Endothelial cell of umbilical vein (primary cell): ENCODE results near the gene NEAT1. TPM values are rescaled to one million over a fixed set of nuclear protein-coding genes. Genes with fewer than 3 reads are reported as not detected.

Experiments
- BruUV-seq: library from RNA; stranded (reverse); fragments of 400-500 nt; replicated peaks from 2 replicates; lab custom pipeline; 2021; lab: Mats Ljungman, UMichigan
- CTCF ChIA-PET: fragments of 300-600, 350-600 bp; sonication (Branson Sonifier 250); formaldehyde crosslinking; loops from one replicate; lab custom pipeline; 2021; ENCODE audit warnings: antibody characterized with exemption, inconsistent platforms; lab: Charles Lee
- POLR2A ChIA-PET: fragments of 300-600, 350-600 bp; sonication (Branson Sonifier 250); formaldehyde crosslinking; loops from one replicate; lab custom pipeline; 2021; ENCODE audit warnings: antibody characterized with exemption, inconsistent platforms; lab: Charles Lee
- DNase-seq: peaks from one replicate; pipeline ENCODE4 v3.0.0-alpha.2; 2011; ENCODE audit warnings: low read depth, low spot score
- FAIRE-seq: peaks from 2 replicates; lab custom pipeline; 2011; peaks lifted over from hg19 to GRCh38; lab: Jason Lieb, UNC
- H2AFZ ChIP-seq: 2 replicates; pipeline ENCODE4 v1.6.0; 2012; ENCODE audit warnings: low read depth, low read length, control low read depth, inconsistent platforms
- H3K27ac ChIP-seq: 2 replicates; pipeline ENCODE4 v1.5.1; 2011; ENCODE audit warnings: low read depth, mild to moderate bottlenecking, control low read depth, low read length, moderate library complexity; ENCODE audit not compliant: insufficient read depth
- H3K27me3 ChIP-seq, 2 experiments: 2 replicates each; pipeline versions ENCODE4 v1.6.0 to v1.6.1; 2011; ENCODE audit warnings: low read length in 2 of 2, mixed read lengths in 1 of 2; ENCODE audit not compliant: control insufficient read depth in 2 of 2, insufficient read depth in 2 of 2
- H3K36me3 ChIP-seq, 2 experiments: 2 replicates in 1 of 2; 3 replicates in 1 of 2; pipeline ENCODE4 v1.5.1; 2011; ENCODE audit warnings: low read length in 2 of 2, mild to moderate bottlenecking in 1 of 2, moderate library complexity in 1 of 2; ENCODE audit not compliant: control insufficient read depth in 2 of 2, insufficient read depth in 2 of 2; ENCODE audit errors: extremely low read depth in 1 of 2
- H3K4me1 ChIP-seq: 3 replicates; pipeline ENCODE4 v1.5.1; 2011; ENCODE audit warnings: mild to moderate bottlenecking, low read length; ENCODE audit not compliant: control insufficient read depth, insufficient read depth; ENCODE audit errors: extremely low read depth
- H3K4me2 ChIP-seq: 2 replicates; pipeline ENCODE4 v1.6.1; 2011; ENCODE audit warnings: low read length, control low read depth, mixed read lengths; ENCODE audit not compliant: insufficient read depth
- H3K4me3 ChIP-seq, 3 experiments: fragments of 200-600 bp in 1 of 3; sonication (generic), shearing (Covaris generic) in 1 of 3; replicated peaks in 1 of 3; 2 replicates each; pipeline ENCODE4 v1.5.1; 2011 to 2016; ENCODE audit warnings: control low read depth in 3 of 3, low read length in 3 of 3, mild to moderate bottlenecking in 2 of 3, inconsistent platforms in 1 of 3, low read depth in 1 of 3, moderate library complexity in 1 of 3; ENCODE audit not compliant: insufficient read depth in 1 of 3
- H3K79me2 ChIP-seq: 2 replicates; pipeline ENCODE4 v1.6.0; 2012; ENCODE audit warnings: low read length, inconsistent platforms; ENCODE audit not compliant: control insufficient read depth, insufficient read depth
- H3K9ac ChIP-seq: replicated peaks from 2 replicates; pipeline ENCODE3; 2011; ENCODE audit warnings: low read length, control low read depth; ENCODE audit not compliant: insufficient read depth; ENCODE audit errors: extremely low read depth
- H3K9me1 ChIP-seq: replicated peaks from 3 replicates; pipeline ENCODE4 v1.6.0; 2011; ENCODE audit warnings: mild to moderate bottlenecking, low read length; ENCODE audit not compliant: control insufficient read depth, insufficient read depth; ENCODE audit errors: extremely low read depth
- H3K9me3 ChIP-seq: replicated peaks from 2 replicates; pipeline ENCODE4 v1.5.1; 2012; ENCODE audit warnings: low read length, inconsistent platforms; ENCODE audit not compliant: control insufficient read depth, insufficient read depth
- H4K20me1 ChIP-seq: replicated peaks from 2 replicates; pipeline ENCODE3; 2011; ENCODE audit warnings: mild to moderate bottlenecking, low read length; ENCODE audit not compliant: control insufficient read depth, insufficient read depth; ENCODE audit errors: extremely low read depth
- EZH2 ChIP-seq: IDR thresholded peaks from 2 replicates; pipeline ENCODE4 v1.6.1; 2012; ENCODE audit warnings: borderline replicate concordance, low read depth, mild to moderate bottlenecking, moderate library complexity, low read length, inconsistent platforms; ENCODE audit not compliant: severe bottlenecking
- GATA2 ChIP-seq: IDR thresholded peaks from 2 replicates; pipeline ENCODE4 v1.7.0; 2011; ENCODE audit warnings: low read depth, mild to moderate bottlenecking, moderate library complexity, mixed read lengths, low read length; ENCODE audit not compliant: insufficient read length, insufficient read depth
- MYC ChIP-seq: IDR thresholded peaks from one replicate; pipeline ENCODE4 v1.6.1; 2011; ENCODE audit warnings: mild to moderate bottlenecking, low read depth, low read length
- dilution Hi-C: fragments of 300-500 bp; cut with MboI; formaldehyde crosslinking; loops from one replicate; pipeline ENCODE4 v1.15.0; 2019; ENCODE audit warnings: low sequenced_read_pairs; ENCODE audit not compliant: extremely low pct_ligation_motif_present
- intact Hi-C: fragments of 100-400 bp; cut with micrococcal nuclease; formaldehyde crosslinking; loops from one replicate; pipeline ENCODE4 v1.10.0; 2022
- polyA plus RNA-seq, 4 experiments: library from polyadenylated mRNA; depleted of rRNA in 3 of 4; stranded (reverse) in 3 of 4; unstranded in 1 of 4; fragments of >200 nt; gene quantifications; 2 replicates each; pipeline versions ENCODE4 v1.2.1 to v1.2.3, GENCODE V29; 2011 to 2012; ENCODE audit warnings: missing spikeins in 1 of 4
- total RNA-seq: library from RNA; stranded (reverse); gene quantifications from 2 replicates; pipeline ENCODE4 v1.2.3, GENCODE V29; 2021
- TF ChIP-seq, protein P1 (sequence below), 2 donors: IDR thresholded peaks; 1 replicate in 1 of 2; 2 replicates in 1 of 2; pipeline ENCODE4 v1.5.1; 2011; ENCODE audit warnings: low read length in 2 of 2, mild to moderate bottlenecking in 2 of 2, moderate library complexity in 2 of 2, control low read depth in 1 of 2, inconsistent platforms in 1 of 2, low read depth in 1 of 2; ENCODE audit not compliant: insufficient read depth in 1 of 2; ENCODE audit errors: extremely low read depth in 1 of 2

NEAT1 gene
- total and polyA plus RNA-seq, 2 donors (not counting 3 experiments of a cell fraction or from before 2014, with no cell fraction given) = 34.4 to 957 TPM

DNA sequence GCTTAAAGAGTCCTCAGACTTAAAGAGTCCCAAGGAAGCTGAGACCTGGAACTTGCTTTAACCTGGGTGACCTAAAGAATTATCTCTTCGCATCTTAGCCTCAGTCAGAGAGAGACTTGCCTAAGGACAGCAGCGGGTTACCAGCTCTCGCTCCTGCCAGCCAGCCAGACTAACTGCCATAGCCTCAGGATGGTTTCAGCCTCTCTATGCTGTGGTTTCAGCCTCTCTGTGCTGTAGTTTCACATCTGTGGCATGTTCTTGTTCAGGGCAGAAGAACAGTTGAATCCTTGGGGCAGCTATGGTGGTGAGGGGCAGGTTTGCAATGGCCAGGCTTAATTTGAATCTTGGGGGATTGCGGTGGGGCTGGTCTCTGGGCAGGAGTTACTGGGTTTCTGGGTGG lies 33.9 kb upstream of the NEAT1 start:
- no TSS peak for BruUV-seq
- Histone ChIP-seq H3K27me3 (no peaks in the 10 kb centered on the region), H3K4me2 (no peak overlapping the region), H2AFZ (no peak overlapping the region), H3K9me3 (no peaks in the 10 kb centered on the region), H4K20me1 (no peaks in the 10 kb centered on the region), H3K79me2 (peaks cover 69% of the 10 kb centered on the region), H3K9ac (no peak overlapping the region), H3K4me1 (peaks cover 61% of the 10 kb centered on the region), H3K27ac (peak overlapping the region; percentile 9), H3K4me3 (no peak overlapping the region), H3K9me1 (no peaks in the 10 kb centered on the region), H3K36me3 (peaks cover 3 to 11% of the 10 kb centered on the region in 2 experiments)
- intact Hi-C loops (no loop called here), dilution Hi-C loops (no loop called here)
- POLR2A ChIA-PET = interaction anchor here (0.7 to 1.0 kb wide), 3 partner anchors 31 to 109 kb away, joined by 3 to 5 read pairs (median 3); partner anchors contain the start of gene NEAT1
- no peak for TF ChIP-seq EZH2
- TF ChIP-seq, protein P1, sequence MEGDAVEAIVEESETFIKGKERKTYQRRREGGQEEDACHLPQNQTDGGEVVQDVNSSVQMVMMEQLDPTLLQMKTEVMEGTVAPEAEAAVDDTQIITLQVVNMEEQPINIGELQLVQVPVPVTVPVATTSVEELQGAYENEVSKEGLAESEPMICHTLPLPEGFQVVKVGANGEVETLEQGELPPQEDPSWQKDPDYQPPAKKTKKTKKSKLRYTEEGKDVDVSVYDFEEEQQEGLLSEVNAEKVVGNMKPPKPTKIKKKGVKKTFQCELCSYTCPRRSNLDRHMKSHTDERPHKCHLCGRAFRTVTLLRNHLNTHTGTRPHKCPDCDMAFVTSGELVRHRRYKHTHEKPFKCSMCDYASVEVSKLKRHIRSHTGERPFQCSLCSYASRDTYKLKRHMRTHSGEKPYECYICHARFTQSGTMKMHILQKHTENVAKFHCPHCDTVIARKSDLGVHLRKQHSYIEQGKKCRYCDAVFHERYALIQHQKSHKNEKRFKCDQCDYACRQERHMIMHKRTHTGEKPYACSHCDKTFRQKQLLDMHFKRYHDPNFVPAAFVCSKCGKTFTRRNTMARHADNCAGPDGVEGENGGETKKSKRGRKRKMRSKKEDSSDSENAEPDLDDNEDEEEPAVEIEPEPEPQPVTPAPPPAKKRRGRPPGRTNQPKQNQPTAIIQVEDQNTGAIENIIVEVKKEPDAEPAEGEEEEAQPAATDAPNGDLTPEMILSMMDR (IDR thresholded peaks at IDR 0.05; ENCODE audit: extremely low read depth in 1 of 2, insufficient read depth in 1 of 2, low read depth in 1 of 2, low read length in 2 of 2) = no peak
- TF ChIP-seq GATA2 = no peak
- TF ChIP-seq MYC = no peak
- CTCF ChIA-PET = interaction anchor here (1.0 to 1.5 kb wide), 5 partner anchors 9 to 151 kb away, joined by 4 to 8 read pairs (median 5); no protein-coding TSS in a partner anchor
- DNase-seq = no peak
- FAIRE-seq = no peak
